H9 (cell line): ENCODE data around the gene ANXA4. TPM values are rescaled to one million over a fixed set of nuclear protein-coding genes. Genes with fewer than 3 reads are reported as not detected.

Experiments used
- DNase-seq: peaks from one replicate; pipeline ENCODE4 v3.0.0-alpha.2; 2017
- H2AFZ ChIP-seq: one replicate; pipeline ENCODE4 v1.6.1; 2013; ENCODE audit warnings: mild to moderate bottlenecking, low read length, control low read depth, moderate library complexity
- H2AK5ac ChIP-seq: 2 replicates; pipeline ENCODE4 v1.6.1; 2013; ENCODE audit warnings: low read length, control low read depth, mixed read lengths; ENCODE audit not compliant: insufficient read length
- H2BK120ac ChIP-seq: one replicate; pipeline ENCODE4 v1.6.1; 2013; ENCODE audit warnings: low read depth, mild to moderate bottlenecking, low read length, control low read depth, inconsistent platforms; ENCODE audit not compliant: poor library complexity, severe bottlenecking
- H2BK12ac ChIP-seq: 2 replicates; pipeline ENCODE4 v1.6.1; 2013; ENCODE audit warnings: low read length, control low read depth, mixed read lengths, low read depth; ENCODE audit not compliant: insufficient read length
- H2BK15ac ChIP-seq: 2 replicates; pipeline ENCODE4 v1.6.1; 2013; ENCODE audit warnings: low read depth, low read length, control low read depth
- H2BK20ac ChIP-seq: one replicate; pipeline ENCODE4 v1.6.1; 2013; ENCODE audit warnings: low read depth, mild to moderate bottlenecking, low read length, control low read depth, inconsistent platforms; ENCODE audit not compliant: poor library complexity, severe bottlenecking
- H2BK5ac ChIP-seq: 2 replicates; pipeline ENCODE4 v1.6.1; 2013; ENCODE audit warnings: low read length, control low read depth, mixed read lengths; ENCODE audit not compliant: insufficient read length
- H3K14ac ChIP-seq: 2 replicates; pipeline ENCODE4 v1.6.1; 2013; ENCODE audit warnings: low read length, control low read depth; ENCODE audit not compliant: insufficient read depth
- H3K18ac ChIP-seq: 2 replicates; pipeline ENCODE4 v1.6.1; 2013; ENCODE audit warnings: low read depth, mild to moderate bottlenecking, mixed read lengths, low read length, control low read depth; ENCODE audit not compliant: insufficient read length
- H3K23ac ChIP-seq: 2 replicates; pipeline ENCODE4 v1.6.1; 2013; ENCODE audit warnings: low read length, control low read depth, mixed read lengths, low read depth; ENCODE audit not compliant: insufficient read length
- H3K23me2 ChIP-seq: 2 replicates; pipeline ENCODE4 v1.6.1; 2013; ENCODE audit warnings: low read depth, mild to moderate bottlenecking, mixed read lengths, low read length, control low read depth; ENCODE audit not compliant: insufficient read length, poor library complexity, severe bottlenecking
- H3K27ac ChIP-seq: 2 replicates; pipeline ENCODE4 v1.5.1; 2013; ENCODE audit warnings: low read length, control low read depth, mixed read lengths, low read depth; ENCODE audit not compliant: insufficient read length
- H3K27me3 ChIP-seq: 2 replicates; pipeline ENCODE4 v1.6.1; 2013; ENCODE audit warnings: low read length, control low read depth, inconsistent platforms; ENCODE audit not compliant: insufficient read depth
- H3K4ac ChIP-seq: 2 replicates; pipeline ENCODE4 v1.6.1; 2013; ENCODE audit warnings: low read depth, mild to moderate bottlenecking, control low read depth, inconsistent platforms, low read length, moderate library complexity
- H3K4me1 ChIP-seq: 2 replicates; pipeline ENCODE4 v1.6.1; 2013; ENCODE audit warnings: low read length, control low read depth, inconsistent platforms; ENCODE audit not compliant: insufficient read depth
- H3K4me2 ChIP-seq: 2 replicates; pipeline ENCODE4 v1.6.1; 2013; ENCODE audit warnings: low read length, control low read depth, mixed read lengths; ENCODE audit not compliant: insufficient read length, insufficient read depth
- H3K56ac ChIP-seq: 2 replicates; pipeline ENCODE4 v1.6.1; 2013; ENCODE audit warnings: low read depth, mild to moderate bottlenecking, mixed read lengths, low read length, control low read depth; ENCODE audit not compliant: insufficient read length
- H3K79me1 ChIP-seq: 2 replicates; pipeline ENCODE4 v1.6.1; 2013; ENCODE audit warnings: low read depth, mild to moderate bottlenecking, moderate library complexity, low read length, control low read depth, inconsistent platforms; ENCODE audit not compliant: insufficient read depth, poor library complexity, severe bottlenecking
- H3K79me2 ChIP-seq: 2 replicates; pipeline ENCODE4 v1.6.1; 2013; ENCODE audit warnings: low read length, control low read depth, inconsistent platforms; ENCODE audit not compliant: insufficient read depth
- H3K9ac ChIP-seq: 2 replicates; pipeline ENCODE4 v1.6.1; 2013; ENCODE audit warnings: low read length, control low read depth, mixed read lengths; ENCODE audit not compliant: insufficient read length; ENCODE audit errors: extremely low read depth
- H3K9me3 ChIP-seq: one replicate; pipeline ENCODE4 v1.6.1; 2013; ENCODE audit warnings: low read depth, low read length, inconsistent platforms; ENCODE audit not compliant: control insufficient read depth
- H3T11ph ChIP-seq: one replicate; pipeline ENCODE4 v1.6.1; 2013; ENCODE audit warnings: mild to moderate bottlenecking, low read length, control low read depth, inconsistent platforms
- H4K20me1 ChIP-seq: one replicate; pipeline ENCODE4 v1.6.1; 2013; ENCODE audit not compliant: control insufficient read depth, insufficient read length, insufficient read depth
- H4K5ac ChIP-seq: 2 replicates; pipeline ENCODE4 v1.6.1; 2013; ENCODE audit warnings: low read depth, mild to moderate bottlenecking, mixed read lengths, low read length, control low read depth; ENCODE audit not compliant: insufficient read length
- H4K8ac ChIP-seq: replicated peaks from 2 replicates; pipeline ENCODE4 v1.6.1; 2013; ENCODE audit warnings: low read length, control low read depth, mixed read lengths, low read depth; ENCODE audit not compliant: insufficient read length
- H4K91ac ChIP-seq: 2 replicates; pipeline ENCODE4 v1.6.1; 2013; ENCODE audit warnings: low read depth, mild to moderate bottlenecking, moderate library complexity, mixed read lengths, low read length, control low read depth; ENCODE audit not compliant: insufficient read length
- H3K27ac Mint-ChIP-seq, 3 experiments: 2 replicates in 2 of 3; 3 replicates in 1 of 3; pipeline ENCODE4 v1.8.0; 2020 to 2021; ENCODE audit warnings: mixed read lengths in 3 of 3, mild to moderate bottlenecking in 1 of 3, moderate library complexity in 1 of 3
- H3K27me3 Mint-ChIP-seq: 2 replicates; pipeline ENCODE4 v1.8.0; 2021; ENCODE audit warnings: low read depth, mild to moderate bottlenecking, moderate library complexity, mixed read lengths
- H3K36me3 Mint-ChIP-seq, 3 experiments: 2 replicates in 2 of 3; 3 replicates in 1 of 3; pipeline ENCODE4 v1.8.0; 2020 to 2021; ENCODE audit warnings: low read depth in 3 of 3, mixed read lengths in 3 of 3; ENCODE audit not compliant: insufficient read depth in 1 of 3
- H3K4me1 Mint-ChIP-seq, 2 experiments: 2 replicates each; pipeline ENCODE4 v1.8.0; 2020; ENCODE audit warnings: mixed read lengths in 2 of 2
- H3K4me3 Mint-ChIP-seq, 2 experiments: 2 replicates in 1 of 2; 3 replicates in 1 of 2; pipeline ENCODE4 v1.8.0; 2020 to 2021; ENCODE audit warnings: mild to moderate bottlenecking in 2 of 2, mixed read lengths in 2 of 2, moderate library complexity in 1 of 2
- H3K9me3 Mint-ChIP-seq, 2 experiments: 2 replicates in 1 of 2; 3 replicates in 1 of 2; pipeline ENCODE4 v1.8.0; 2020; ENCODE audit warnings: mild to moderate bottlenecking in 2 of 2, mixed read lengths in 2 of 2, moderate library complexity in 1 of 2
- CTCF ChIP-seq: fragments of 200-600 bp; sonication (generic); conservative IDR thresholded peaks from 3 replicates; pipeline ENCODE4 v1.8.0; 2021; ENCODE audit warnings: antibody characterized with exemption, mild to moderate bottlenecking
- WGBS: extraction: QIAGEN DNeasy Blood & Tissue Kit; methylation state at CpG from one replicate; pipeline ENCODE4 v1.1.7; 2013; ENCODE audit warnings: missing lambda C conversion rate, low lambda C conversion rate, mixed read lengths; ENCODE audit not compliant: insufficient read length; ENCODE audit errors: extremely low coverage; 5-methylcytosine and 5-hydroxymethylcytosine counted together
- total RNA-seq: library from RNA; stranded (reverse); gene quantifications from 2 replicates; pipeline ENCODE4 v1.2.1, GENCODE V29; 2021

Gene ANXA4
- total RNA-seq, 1 experiment from 2014 or later = 14.4 TPM

GRCh38 chr2:69725706-69726360 is 16.1 kb upstream of the ANXA4 start:
- Histone ChIP-seq H2BK20ac (no peak overlapping the region), H3K27me3 (no peaks in the 10 kb centered on the region), H3T11ph (no peak overlapping the region), H2AK5ac (no peak overlapping the region), H2AFZ (no peak overlapping the region), H3K4ac (no peak overlapping the region), H4K5ac (no peak overlapping the region), H3K4me1 (no peaks in the 10 kb centered on the region), H3K14ac (no peak overlapping the region), H3K79me2 (no peaks in the 10 kb centered on the region), H3K23me2 (peaks cover 3% of the 10 kb centered on the region), H3K23ac (no peak overlapping the region), H3K9me3 (no peaks in the 10 kb centered on the region), H4K20me1 (no peaks in the 10 kb centered on the region), H3K56ac (no peak overlapping the region), H4K8ac (no peak overlapping the region), H2BK15ac (no peak overlapping the region), H2BK5ac (no peak overlapping the region), H3K18ac (no peak overlapping the region), H3K4me2 (no peak overlapping the region), H3K9ac (no peak overlapping the region), H2BK120ac (no peak overlapping the region), H3K27ac (no peak overlapping the region), H4K91ac (no peak overlapping the region), H3K79me1 (no peaks in the 10 kb centered on the region), H2BK12ac (peak overlapping the region; percentile 99)
- Mint-ChIP-seq H3K27me3 (no peaks in the 10 kb centered on the region), H3K9me3 (no peaks in the 10 kb centered on the region), H3K27ac (no peak overlapping the region), H3K4me3 (no peak overlapping the region), H3K4me1 (peaks cover 4 to 9% of the 10 kb centered on the region in 2 experiments), H3K36me3 (no peaks in the 10 kb centered on the region)
- no peak for DNase-seq
- no peak for TF ChIP-seq CTCF
- WGBS = no CpG with 5 or more reads among the region's 7 CpGs
